Stromal cell of bone marrow (primary cell): Measurements from ENCODE around the gene RIT2.

ENCODE experiments used
- DNase-seq: peaks from one replicate; pipeline ENCODE4 v3.0.0-alpha.2; 2012; ENCODE audit warnings: low read depth

Gene RIT2

DNA sequence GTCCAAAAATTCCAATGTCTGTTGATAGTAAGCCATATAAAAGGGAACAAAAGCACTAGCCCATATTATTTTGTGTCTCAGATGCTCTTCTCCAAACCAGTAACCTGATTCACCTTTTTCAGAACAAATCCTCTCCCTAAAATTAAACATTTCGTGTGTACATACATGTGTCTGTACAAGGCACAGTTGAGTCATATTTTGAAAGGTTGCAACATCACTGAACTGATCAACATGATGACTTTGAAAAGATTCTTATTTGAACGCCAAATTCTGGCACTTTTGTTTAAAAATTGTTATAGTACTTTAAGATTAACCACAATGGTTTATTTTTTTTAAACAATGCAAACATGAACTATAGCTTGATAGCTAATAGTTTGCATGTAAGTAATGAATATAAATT, 102.5 kb downstream of the RIT2 start:
- DNase-seq, result no peak

DNA sequence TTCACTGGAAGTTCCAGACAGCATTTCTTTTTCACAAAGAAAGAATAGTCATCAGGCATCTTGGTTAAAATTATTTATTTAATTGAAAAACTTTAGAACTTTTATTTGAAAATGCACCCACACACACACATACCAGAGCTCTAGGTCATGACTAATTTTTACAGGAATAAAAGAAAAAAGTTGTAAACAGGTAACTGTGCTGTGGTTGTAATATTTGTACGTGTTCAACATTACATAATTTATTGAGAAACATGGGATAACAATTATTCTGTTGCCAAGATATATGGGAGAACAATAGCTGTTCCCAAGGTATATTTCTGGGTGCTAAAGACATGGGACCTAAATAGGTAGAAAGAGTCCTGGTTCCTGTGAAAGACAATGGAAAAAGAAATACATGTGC, 104.9 kb downstream of the RIT2 start:
- no peak for DNase-seq

DNA sequence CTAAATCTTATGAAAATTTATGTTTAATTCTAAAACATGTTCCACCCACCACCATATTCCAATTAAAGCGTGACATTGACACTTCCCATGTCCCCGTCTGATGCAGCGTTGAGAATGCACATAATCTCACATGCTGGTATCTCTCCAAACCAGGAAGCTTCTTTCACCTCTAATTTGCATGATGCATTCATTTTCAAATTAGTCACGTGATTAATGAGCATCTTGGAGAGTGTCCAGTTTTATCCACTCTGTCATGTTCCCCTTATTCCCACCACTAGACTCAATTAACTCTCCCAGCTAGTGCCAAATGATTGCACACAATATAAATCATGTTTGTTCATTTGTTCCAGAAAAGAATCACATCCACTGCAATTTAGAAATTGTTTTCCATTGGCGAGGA, 105.8 kb downstream of the RIT2 start:
- DNase-seq, result no peak

DNA sequence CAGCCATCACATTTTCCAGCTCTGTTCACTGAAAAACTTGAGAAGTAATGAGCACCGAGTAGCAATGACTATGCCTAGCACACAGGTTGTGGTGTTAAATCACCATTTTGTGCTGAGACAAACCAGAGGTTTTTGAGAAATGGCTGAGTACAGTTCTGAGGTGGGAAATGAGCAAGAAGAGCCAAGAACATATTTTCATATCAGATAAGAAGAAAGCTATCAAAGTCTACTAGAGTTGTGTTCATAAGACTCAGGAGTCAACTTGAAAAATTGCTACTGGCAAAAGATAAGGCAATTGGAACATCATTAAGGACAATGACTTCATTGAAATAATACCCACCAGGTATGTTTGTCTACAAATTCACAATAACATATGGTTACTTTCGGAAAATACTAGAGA, 108.1 kb downstream of the RIT2 start:
- no peak for DNase-seq

DNA sequence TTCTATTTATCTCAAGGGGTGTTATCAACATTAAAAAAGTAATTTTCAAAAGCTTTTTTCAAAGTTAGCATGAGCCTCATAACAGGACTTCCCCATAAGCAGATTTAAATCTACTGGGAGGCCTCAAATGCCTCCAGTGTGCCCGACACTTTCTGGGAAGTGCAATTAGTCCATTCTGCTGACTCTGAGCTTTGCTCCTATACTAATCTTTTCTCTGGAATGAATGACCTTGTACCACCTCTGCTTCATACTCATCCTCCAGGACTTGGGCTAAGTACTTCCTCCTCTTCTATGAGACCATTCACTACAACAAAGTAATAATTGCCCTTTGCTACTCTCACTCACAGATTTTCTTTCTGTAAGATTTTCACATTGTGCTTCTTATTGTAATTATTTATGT, 111.1 kb downstream of the RIT2 start:
- no peak for DNase-seq

DNA sequence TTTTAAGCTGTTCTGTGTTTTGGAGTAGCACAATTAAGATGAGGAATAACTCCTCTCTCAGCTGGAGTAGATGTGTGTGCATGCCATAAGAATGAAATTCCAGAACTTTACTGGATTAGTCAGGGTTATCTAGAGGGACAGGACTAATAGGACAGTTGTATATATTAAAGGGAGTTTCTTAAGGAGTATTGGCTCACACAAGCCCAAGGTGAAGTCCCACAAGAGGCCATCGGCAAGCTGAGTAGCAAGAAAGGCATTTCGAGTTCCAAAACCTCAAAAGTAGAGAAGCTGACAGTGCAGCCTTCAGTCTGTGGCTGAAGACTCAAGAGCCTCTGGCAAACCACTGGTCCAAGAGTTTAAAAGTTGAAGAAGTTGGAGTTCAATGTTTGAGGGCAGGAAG, 113.7 kb downstream of the RIT2 start:
- no peak for DNase-seq

DNA sequence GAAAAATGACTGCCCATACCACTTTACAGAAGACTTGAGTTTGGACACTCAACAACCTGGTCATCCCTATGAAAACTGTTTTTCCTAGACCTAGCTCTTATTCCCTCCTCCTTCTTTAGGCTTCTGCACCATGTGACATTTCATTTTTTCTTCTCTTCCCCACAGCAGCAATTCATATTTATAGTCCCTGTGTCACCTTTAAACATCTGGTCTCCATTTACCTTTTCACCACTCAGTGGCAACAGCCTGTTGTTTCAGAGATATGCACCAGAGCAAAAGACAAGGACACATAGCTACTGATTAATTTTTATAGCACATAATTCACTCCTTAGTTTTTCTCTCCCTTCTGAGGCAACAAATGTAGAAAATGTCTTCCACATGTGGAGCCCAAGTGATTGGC, 118.7 kb downstream of the RIT2 start:
- DNase-seq, result no peak

DNA sequence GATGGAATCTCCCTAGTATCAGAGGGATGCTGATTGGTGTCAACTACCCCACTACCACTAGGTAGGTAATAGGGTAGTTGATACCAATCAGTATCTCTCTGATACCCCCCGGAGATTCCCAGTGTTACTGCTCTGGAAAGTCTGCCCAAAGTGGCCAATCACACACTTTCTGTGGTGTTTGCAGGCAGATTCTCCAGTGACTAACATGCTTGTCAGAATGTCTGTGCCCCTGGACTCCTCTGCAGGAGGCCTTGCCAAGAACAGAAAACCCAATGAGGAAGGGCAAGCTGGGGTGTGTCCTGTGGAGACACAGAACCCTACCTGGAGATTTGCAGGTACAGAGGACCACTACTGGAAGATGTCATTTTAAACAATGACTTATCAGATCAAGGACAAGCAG, 135.1 kb downstream of the RIT2 start:
- no peak for DNase-seq

DNA sequence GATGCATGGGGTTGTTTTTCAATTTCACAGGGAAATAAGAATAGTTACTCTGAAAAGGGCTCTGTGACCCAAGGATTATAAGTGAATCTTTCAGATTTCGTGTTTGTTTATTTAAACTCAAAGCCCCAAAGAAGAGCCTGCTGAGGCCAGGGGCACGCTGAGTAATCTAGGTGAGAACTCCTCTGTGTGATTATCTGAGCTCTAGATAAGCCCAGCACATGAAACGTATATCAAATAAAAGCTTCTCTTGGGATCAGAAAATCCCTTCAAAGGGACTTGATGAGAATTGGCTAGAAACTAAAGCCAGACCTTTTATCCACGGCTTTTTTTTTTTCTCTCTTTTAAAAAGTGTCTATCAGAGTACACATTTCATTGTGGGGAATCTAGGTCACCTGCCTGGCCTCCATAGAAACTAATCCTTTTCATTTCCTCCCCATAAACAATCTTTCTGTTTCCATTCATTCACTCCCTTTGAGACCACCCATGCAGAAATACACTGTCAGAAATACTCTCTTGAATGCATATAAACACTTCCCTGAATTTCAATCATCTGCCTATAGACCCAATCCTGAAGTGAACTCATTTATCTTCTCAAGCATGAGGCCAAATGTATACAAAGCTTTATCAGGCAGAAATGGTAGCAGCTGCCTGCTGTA, 137.4 kb downstream of the RIT2 start:
- no peak for DNase-seq

DNA sequence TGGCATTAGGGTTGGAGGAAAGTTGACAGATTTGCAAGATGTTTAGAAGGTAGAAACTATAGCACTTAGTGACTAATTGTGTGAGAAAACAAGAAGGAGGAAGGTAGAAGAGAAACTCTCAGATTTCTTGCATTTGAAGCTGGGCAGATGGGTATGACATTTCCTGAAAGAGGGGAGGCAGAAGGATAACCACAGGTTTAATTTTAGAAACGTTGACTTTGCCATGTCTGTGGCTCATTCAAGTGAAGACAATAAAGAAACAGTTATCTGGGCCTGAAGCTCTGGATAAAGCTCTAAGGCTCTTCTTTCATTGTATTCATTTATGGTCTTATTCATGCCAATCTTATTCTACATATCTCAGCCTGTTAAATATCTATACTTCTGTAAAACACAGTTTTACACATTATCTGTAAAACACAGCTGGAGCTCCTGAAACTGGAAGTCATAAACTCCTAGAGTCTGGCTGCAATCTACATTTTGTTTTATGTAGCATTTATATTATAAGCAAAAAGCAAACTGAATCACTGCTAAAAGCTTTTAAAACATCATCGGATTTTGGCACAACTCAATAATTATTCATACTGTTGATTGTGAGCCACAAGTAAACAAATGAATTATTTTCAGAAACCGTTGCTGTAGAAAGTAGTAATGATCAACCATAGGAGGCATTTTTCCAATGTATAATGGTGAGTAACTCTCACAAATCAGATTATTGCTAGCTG, 138.5 kb downstream of the RIT2 start:
- DNase-seq, result no peak

DNA sequence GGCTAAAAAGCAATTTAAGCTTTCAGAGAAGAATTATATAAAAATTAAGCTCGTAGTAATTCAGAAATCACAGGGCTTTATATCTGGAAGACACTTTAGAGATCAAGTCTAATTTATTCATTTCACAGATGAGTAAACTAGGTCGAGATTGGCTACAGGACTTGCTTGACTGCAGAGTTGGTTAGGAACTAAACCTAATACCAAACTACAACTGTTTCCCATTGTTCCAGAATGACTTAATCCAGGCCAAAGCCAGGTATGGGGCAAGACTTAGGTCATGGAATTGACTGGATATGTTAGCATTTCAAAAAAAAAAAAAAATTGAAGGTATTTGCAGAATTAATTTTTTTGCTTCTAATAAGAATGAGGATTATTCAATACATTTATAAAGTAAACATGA, 146.1 kb downstream of the RIT2 start:
- DNase-seq, result no peak

DNA sequence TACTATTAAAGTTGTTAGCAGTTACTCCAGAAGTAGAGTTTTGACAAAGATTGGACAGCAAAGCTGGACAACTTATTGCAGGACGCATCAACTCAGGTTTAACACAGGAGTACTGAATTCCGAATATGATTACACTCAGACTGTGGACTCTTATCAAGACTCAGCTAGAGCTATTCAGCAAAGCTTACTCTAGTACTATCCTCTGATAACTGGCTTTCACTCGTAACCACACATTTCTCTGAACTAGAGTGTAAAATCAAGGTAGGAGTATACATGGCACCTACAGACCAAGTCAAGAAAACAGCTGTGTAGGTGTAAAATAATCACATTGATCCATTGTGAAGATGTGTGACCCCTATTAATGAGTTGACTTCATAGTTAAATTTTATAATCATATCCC, 154.2 kb downstream of the RIT2 start:
- no peak for DNase-seq

DNA sequence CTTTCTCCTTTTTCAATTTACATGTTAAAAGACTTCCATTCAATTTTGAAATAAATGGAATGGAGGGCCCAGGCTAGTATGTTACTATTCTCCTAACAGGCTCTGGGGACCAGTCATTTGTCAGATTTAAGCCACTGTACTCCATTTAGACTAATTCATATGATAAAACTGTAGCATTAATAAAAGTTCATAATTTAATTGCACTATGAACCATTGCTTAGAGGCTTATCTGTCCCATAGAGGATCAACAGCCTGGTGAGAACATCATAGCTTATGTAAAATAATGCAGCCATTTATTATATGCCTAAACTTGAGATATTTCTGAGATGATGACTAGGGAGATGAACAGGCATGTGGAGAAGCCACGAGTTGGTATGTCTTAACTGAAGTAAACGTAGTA, 156.0 kb downstream of the RIT2 start:
- DNase-seq, result no peak

DNA sequence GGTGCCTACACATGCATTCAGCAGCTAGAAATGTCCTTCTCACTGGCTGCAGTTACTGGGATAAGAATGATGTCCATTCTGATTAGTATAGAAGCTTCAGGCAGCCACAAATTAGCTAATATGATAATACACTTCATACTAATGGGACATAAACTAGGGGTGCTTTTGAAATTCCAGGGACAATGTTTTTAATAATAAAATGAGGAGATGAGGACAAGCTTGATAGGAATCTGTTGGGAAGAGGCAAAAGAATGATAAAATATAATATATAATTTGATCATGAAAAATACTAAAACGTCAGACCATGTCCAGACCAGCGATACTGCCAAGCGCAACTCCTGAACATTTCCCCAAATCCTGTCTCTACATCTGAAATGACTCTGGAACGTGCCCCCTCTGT, 157.1 kb downstream of the RIT2 start:
- DNase-seq, result no peak

DNA sequence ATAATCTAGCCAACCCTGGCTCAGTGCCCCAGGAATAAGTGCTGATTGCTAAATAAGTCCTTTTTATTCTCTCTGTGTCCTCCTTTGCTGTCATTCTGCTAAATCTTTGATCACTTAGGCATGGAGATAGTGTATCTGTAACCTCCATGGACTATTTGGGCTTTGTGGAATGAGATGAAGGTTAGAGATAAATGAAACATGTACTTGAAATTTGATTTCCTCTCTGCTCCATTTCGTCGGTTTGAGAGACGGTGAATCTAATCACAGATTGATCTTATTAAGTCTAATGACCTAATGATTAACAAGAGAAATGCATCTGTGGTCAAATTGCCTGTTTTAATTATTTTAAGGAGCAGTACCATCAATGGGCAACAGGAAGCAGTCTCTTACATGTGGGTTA, 159.2 kb downstream of the RIT2 start:
- no peak for DNase-seq

DNA sequence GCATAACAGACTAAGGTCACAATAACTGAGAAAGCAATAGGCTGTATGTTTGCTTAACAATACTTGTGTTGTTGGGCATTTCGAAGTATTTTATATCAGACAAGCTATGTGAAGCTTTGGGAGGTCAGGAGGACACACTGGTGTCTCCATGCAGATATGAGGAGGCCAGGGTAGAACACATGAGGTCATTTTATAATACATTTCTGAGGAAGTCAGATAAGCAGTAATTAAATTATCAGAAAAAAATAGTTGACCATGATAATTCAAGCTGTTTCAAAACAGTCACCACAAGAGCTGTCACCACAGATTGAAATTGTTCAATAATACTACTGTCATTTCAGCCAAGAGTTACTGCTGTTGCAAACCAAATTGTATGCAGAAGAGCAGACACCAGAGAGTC, 160.6 kb downstream of the RIT2 start:
- no peak for DNase-seq

DNA sequence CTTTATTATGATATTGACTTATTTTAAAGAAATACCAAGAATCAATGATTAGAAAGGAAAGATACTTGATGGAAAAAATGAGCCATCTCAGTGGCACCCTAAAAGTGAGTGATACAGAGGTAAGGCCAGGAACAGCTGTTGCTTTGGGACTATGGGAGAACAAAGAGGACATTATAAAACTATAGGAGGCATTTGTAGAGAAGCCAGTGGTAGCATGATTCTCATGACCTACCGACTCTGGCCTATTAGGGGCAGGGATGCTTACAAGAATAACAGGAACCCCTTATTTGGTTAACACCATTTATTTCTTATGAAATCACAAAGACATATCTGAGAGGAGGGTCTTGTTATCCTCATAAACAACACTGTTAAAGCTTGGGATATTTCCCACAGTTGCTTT, 162.2 kb downstream of the RIT2 start:
- no peak for DNase-seq

DNA sequence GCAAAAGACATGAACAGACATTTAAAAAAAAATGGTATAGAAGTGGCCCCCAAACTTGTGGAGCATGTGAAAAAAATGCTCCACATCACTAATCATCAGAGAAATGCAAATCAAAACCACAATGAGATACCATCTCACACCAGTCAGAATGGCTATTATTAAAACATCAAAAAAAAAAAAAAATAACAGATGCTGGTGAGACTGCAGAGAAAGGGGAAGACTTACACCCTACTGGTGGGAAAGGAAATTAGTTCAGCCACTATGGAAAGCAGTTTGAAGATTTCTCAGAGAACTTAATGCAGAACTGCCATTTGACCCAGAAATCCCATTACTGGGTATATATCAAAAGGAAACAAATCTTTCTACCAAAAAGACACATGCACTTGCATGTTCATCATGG, 164.8 kb downstream of the RIT2 start:
- DNase-seq, result no peak

DNA sequence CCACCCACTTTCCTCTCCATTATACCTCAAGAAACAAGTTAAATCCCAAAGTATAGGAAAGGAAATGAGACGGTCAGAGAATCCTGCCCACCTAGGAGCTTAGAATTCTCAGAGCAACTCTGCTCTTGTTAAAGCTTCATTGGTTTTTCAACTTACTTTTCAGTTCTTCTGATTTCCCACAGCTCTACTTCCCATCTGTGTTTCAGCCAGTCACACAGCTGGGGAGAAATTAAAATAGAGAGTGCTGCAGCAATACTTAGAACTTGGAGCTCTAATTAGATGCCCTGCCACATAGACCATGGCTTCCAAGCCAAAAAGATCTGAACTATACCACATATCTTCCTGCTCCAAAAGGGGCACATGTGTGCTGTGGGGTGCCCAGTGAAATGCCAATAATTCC, 166.7 kb downstream of the RIT2 start:
- no peak for DNase-seq

DNA sequence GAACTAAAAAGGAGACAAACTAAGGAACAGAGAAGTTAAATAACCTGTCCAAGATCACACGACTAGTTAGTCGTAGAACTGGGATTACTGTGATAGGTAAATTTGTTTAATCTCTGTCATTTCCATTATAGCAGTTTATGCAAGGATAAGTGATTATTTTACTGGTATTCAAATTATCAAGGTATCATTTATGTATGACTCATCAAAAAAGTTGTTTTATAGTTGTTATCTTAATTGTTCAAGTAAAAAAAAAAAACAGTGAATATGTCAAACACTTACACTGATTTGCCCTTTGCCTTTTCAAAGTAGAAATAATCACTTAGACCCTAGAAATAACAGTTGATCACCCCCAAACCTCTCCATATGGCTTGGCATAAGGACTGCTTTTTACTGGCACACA, 173.6 kb downstream of the RIT2 start:
- no peak for DNase-seq

DNA sequence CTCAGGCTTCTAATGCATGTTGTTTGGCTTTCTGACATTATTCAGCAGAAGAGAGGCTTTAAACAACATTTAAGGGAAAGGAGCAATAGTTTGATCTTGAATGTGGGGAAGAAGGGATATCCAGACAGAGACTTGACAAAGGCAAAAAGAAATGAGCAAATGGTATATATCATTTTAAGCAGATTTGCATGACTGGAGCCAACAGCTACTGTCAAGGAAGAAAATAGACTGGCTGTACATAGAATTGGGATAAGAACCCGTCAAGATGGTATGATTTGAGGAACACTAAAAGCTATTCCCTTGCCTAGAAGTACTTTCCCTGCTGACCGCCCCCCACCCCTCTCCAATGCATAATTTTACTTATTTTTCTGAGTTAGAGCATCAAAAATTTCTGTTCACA, 174.5 kb downstream of the RIT2 start:
- DNase-seq, result no peak

DNA sequence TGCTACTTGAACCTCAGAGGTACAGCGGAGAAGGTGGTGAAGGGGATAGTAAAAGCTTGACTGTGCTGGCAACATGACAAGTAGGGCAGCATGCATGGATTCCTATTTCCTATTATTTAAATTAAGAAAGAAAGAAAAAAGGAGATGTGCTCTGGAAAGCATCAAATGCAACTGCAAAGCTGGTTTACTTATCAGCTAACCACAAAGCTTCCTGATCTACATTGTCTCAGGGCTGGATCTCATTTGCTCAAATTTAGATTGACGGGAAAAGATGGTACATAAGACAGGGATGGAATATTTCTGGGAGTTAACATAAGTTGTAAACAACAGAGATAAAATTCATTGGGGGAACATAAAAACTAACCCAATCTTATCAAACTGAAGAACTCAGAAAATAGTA, 178.0 kb downstream of the RIT2 start:
- no peak for DNase-seq

DNA sequence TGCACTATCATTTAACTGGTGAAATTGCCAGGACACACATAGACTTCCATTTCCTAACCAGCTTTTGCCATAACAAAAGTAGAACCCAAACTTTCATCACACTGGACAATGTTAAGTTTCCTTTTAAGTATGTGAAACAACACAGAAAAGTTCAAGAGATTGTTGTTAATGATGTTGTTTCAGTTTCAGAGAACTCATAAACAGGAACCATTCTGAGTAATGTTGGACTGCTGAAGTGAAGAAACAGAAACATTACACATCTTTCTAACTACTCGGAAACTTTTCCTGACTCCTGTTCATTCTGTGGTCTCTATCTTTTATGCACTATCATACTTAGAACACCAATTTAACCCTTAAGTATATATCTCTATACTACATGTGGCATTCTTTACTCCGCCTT, 179.2 kb downstream of the RIT2 start:
- DNase-seq, result no peak

DNA sequence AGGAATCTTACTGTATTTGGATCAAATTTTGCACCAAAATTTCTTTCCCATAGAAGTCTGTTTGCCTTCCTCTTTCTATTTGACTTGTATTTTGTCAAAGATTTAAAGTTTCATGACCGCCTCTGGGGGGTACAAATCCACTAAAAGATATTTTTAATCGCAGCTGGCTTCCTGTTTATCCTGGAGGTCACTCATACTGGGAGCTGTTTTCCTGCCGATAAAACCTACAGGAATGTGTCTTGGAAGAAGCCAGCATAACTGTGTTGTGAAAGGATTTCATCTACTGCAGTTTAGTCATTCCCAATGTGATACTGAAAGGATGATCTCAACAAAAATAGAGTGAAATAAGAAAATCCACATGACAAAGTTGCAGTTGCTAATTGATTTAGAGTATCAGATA, 184.0 kb downstream of the RIT2 start:
- DNase-seq, result peak; percentile 81
